ENCODE results near the gene TGIF1.
A peak's percentile ranks its signal among the peaks of the same experiment; 100 is the strongest.

- TF ChIP-seq CTCF (conservative IDR thresholded peaks at IDR 0.05) (peak; percentile 29), ZFX (IDR thresholded peaks at IDR 0.05) (no peak)
Observed at GRCh38 chr18:3447895-3448837, 1.8 kb upstream of the TGIF1 start.

Data from C4-2B (cell line).